ENCODE data around the gene SNRPE.

Gene SNRPE
- long read RNA-seq, transcript SNRPE-202 (5 exons, 942 nt) = major isoform, 65 of 67 reads
- long read RNA-seq, partial matches to known transcripts = 0 of 67 reads
- long read RNA-seq, other reads (novel, unspliced or antisense) = 0 of 67 reads

- H3K27me3 ChIP-seq (ENCODE audit: insufficient read depth, poor library complexity, severe bottlenecking) = no peaks in the 10 kb centered on the region
- H3K27ac ChIP-seq (replicated peaks) = peak within 1 kb of the TSS; percentile 89
- peak; percentile 78 for TF ChIP-seq REST (IDR thresholded peaks at IDR 0.05; ENCODE audit: insufficient replicate concordance, low read depth)
- peak; percentile 70; the same call in 1 of the 2 replicates for TF ChIP-seq SPI1 (IDR thresholded peaks at IDR 0.05; ENCODE audit: borderline replicate concordance, low read depth)
- peak; percentile 98 for TF ChIP-seq GABPA (IDR thresholded peaks at IDR 0.05; ENCODE audit: low read depth)
- peak; percentile 67 for TF ChIP-seq CTCF (IDR thresholded peaks at IDR 0.05; ENCODE audit: insufficient read depth, low read length)
- TF ChIP-seq POLR2AphosphoS5 (IDR thresholded peaks at IDR 0.05; ENCODE audit: low read depth) = peak; percentile 98
- peak; percentile 97 to 99 for DNase-seq (ENCODE audit: low read depth in 1 of 2, low spot score in 1 of 2)
- H3K4me3 ChIP-seq (replicated peaks; ENCODE audit: insufficient read depth, low read length) = peak within 1 kb of the TSS; percentile 94
These were observed at the start of gene SNRPE for GRCh38 chr1:203861379-203862184. Gene SNRPE, plus strand, starts transcription at chr1:203861599. Its CDS starts 61 bp downstream, at chr1:203861660.

GRCh38 chr1:203813581-203814341 is 47.6 kb upstream of the SNRPE start:
- Histone ChIP-seq H3K27ac (replicated peaks) (no peak overlapping the region), H3K4me3 (replicated peaks; ENCODE audit: insufficient read depth, low read length) (no peak overlapping the region), H3K27me3 (ENCODE audit: insufficient read depth, poor library complexity, severe bottlenecking) (no peaks in the 10 kb centered on the region)
- DNase-seq (ENCODE audit: low read depth in 1 of 2, low spot score in 1 of 2) = no peak
- no peak for TF ChIP-seq GABPA (IDR thresholded peaks at IDR 0.05; ENCODE audit: low read depth)
- TF ChIP-seq POLR2AphosphoS5 (IDR thresholded peaks at IDR 0.05; ENCODE audit: low read depth) = no peak
- TF ChIP-seq SPI1 (IDR thresholded peaks at IDR 0.05; ENCODE audit: borderline replicate concordance, low read depth) = no peak
- no peak for TF ChIP-seq REST (IDR thresholded peaks at IDR 0.05; ENCODE audit: insufficient replicate concordance, low read depth)
- no peak for TF ChIP-seq CTCF (IDR thresholded peaks at IDR 0.05; ENCODE audit: insufficient read depth, low read length)

- Histone ChIP-seq H3K27ac (replicated peaks) (no peak overlapping the region), H3K27me3 (ENCODE audit: insufficient read depth, poor library complexity, severe bottlenecking) (no peaks in the 10 kb centered on the region), H3K4me3 (replicated peaks; ENCODE audit: insufficient read depth, low read length) (no peak overlapping the region)
- no peak for DNase-seq (ENCODE audit: low read depth in 1 of 2, low spot score in 1 of 2)
- no peak for TF ChIP-seq CTCF (IDR thresholded peaks at IDR 0.05; ENCODE audit: insufficient read depth, low read length)
- no peak for TF ChIP-seq POLR2AphosphoS5 (IDR thresholded peaks at IDR 0.05; ENCODE audit: low read depth)
- no peak for TF ChIP-seq GABPA (IDR thresholded peaks at IDR 0.05; ENCODE audit: low read depth)
- no peak for TF ChIP-seq SPI1 (IDR thresholded peaks at IDR 0.05; ENCODE audit: borderline replicate concordance, low read depth)
- TF ChIP-seq REST (IDR thresholded peaks at IDR 0.05; ENCODE audit: insufficient replicate concordance, low read depth) = no peak
These were observed 43.0 kb upstream of the SNRPE start for GRCh38 chr1:203818399-203818798.
